ENCODE measurements around the gene OST4. TPM values are rescaled to one million over a fixed set of nuclear protein-coding genes. Genes with fewer than 3 reads are reported as not detected.

The OST4 gene
- total RNA-seq, 3 donors from 2014 or later (not counting 1 experiment from before 2014, with no cell fraction given) = 178 to 207 (median 192) TPM

DNA sequence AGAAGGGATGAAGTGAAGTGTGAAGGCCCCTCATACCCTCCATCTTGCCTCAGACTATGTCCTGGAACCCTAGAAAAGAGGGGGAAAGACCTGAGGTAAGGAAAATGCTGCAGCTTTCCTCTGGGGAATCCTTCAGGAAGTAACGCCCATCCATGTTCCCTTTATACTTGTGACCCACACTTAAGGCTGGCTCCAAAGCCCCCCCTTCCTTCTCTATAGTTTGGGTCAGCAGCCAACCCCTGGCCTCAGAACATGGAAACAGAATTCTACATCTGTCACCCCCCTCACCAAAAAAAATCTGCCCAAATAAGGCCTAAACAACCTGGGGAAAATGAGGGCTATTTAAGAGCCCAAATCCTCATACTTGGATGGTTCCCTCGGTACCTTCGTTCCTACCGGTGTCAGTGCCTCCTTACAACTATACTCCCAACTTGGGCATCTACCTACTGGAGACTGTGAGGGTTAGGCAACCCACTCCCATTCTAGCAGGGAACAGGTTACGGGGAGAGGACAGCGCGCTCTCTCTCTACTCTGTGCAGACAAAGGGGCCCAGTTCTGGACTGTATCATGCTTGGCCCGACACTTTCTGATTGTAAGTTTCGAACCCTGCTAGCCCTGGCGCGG lies 689 bp downstream of the OST4 start:
- no peaks in the 10 kb centered on the region for H3K27me3 ChIP-seq (ENCODE audit: control insufficient read depth, insufficient read depth, low read length)
- H3K36me3 Mint-ChIP-seq = no peaks in the 10 kb centered on the region
- H3K4me3 Mint-ChIP-seq = peak overlapping the region; percentile 97
- TF ChIP-seq, protein P1, sequence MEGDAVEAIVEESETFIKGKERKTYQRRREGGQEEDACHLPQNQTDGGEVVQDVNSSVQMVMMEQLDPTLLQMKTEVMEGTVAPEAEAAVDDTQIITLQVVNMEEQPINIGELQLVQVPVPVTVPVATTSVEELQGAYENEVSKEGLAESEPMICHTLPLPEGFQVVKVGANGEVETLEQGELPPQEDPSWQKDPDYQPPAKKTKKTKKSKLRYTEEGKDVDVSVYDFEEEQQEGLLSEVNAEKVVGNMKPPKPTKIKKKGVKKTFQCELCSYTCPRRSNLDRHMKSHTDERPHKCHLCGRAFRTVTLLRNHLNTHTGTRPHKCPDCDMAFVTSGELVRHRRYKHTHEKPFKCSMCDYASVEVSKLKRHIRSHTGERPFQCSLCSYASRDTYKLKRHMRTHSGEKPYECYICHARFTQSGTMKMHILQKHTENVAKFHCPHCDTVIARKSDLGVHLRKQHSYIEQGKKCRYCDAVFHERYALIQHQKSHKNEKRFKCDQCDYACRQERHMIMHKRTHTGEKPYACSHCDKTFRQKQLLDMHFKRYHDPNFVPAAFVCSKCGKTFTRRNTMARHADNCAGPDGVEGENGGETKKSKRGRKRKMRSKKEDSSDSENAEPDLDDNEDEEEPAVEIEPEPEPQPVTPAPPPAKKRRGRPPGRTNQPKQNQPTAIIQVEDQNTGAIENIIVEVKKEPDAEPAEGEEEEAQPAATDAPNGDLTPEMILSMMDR (IDR thresholded peaks at IDR 0.05) = no peak
- intact Hi-C loops (cut with micrococcal nuclease) = loop anchor here (1.0 kb wide), 3 partner anchors 11 to 19 kb away; partner anchors contain the start of genes AGBL5 and KHK
- ATAC-seq (peak; percentile 2 to 8 (median 6)), DNase-seq (no peak)
- 5% methylated on average over 11 of the region's 11 CpGs for WGBS (ENCODE audit: insufficient coverage)
- no peaks in the 10 kb centered on the region for H3K27me3 Mint-ChIP-seq (ENCODE audit: low read depth in 2 of 2)
- peak overlapping the region; percentile 92 for H3K4me3 ChIP-seq (ENCODE audit: low read length)
- peaks cover 44% of the 10 kb centered on the region for H3K4me1 ChIP-seq (ENCODE audit: control insufficient read depth, insufficient read depth, low read length)
- H3K4me1 Mint-ChIP-seq = peaks cover 50 to 70% of the 10 kb centered on the region in 2 donors
- no peaks in the 10 kb centered on the region for H3K9me3 ChIP-seq (ENCODE audit: control insufficient read depth, insufficient read depth, low read length)
- no peaks in the 10 kb centered on the region for H3K9me3 Mint-ChIP-seq
- H3K36me3 ChIP-seq (ENCODE audit: control insufficient read depth, insufficient read depth, low read length) = peaks cover 20% of the 10 kb centered on the region
- H3K27ac Mint-ChIP-seq = peak overlapping the region; percentile 90 to 93
- H3K27ac ChIP-seq (ENCODE audit: low read length) = peak overlapping the region; percentile 87

DNA sequence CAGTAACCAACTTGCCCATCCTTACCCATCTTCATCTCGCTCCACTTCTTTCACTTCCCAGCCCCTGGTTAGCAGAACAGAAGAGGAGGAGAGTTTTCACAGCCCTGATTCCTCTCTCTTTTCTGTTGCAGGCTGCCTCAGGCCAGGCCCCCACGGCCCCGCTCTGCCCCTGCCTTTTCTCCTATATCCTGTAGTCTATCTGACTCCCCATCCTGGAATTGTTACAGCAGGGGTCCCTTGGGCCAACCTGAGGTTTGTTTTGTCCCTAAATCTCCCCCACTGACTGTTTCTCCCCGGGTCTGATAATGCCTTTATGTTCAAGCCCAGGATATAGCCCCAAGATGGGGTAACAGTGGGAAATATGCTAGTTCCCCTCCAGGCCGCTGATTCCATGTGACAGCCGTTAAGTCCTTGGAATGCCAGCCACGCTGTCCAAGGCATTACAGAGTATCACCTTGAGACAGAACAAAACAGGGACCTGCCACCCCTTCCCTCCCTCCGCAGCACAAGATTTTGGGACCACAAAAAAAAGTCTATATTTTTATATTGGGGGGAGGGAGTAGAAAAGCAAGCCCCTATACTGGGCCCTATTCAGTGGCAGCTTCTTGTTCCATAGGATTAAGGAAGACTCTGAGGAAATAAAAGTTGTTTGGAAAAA lies 1.4 kb downstream of the OST4 start:
- 98% methylated on average over 6 of the region's 8 CpGs for WGBS (ENCODE audit: insufficient coverage)
- no peaks in the 10 kb centered on the region for H3K36me3 Mint-ChIP-seq

DNA sequence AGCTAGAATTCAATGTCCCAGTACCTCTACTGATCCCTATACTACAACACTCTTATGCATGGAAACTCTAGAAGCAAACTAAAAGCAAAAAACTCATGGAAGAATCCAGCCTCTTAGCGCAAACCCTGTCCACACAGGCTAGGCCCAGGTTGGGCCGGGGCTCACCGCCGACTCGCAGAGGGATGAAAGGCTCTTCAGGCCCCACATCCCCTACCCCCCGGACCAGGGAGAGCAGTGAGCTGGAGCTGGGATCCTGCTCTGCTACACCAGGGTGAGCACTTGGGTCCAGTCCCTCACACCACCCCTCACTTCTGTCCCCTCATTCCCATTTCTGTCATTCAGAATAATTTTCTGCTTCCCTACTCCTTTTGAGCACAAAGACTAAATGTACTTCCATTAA lies 2.0 kb downstream of the OST4 start:
- H3K27me3 ChIP-seq (ENCODE audit: control insufficient read depth, insufficient read depth, low read length) = no peaks in the 10 kb centered on the region
- H3K4me1 Mint-ChIP-seq = peaks cover 39 to 65% of the 10 kb centered on the region in 2 donors
- peak overlapping the region; percentile 3 to 90 for H3K27ac Mint-ChIP-seq
- no peak overlapping the region for H3K4me3 Mint-ChIP-seq
- no peak overlapping the region for H3K27ac ChIP-seq (ENCODE audit: low read length)
- WGBS (ENCODE audit: insufficient coverage) = over 99% methylated on average over 6 of the region's 6 CpGs
- no peak overlapping the region for H3K4me3 ChIP-seq (ENCODE audit: low read length)
- H3K9me3 ChIP-seq (ENCODE audit: control insufficient read depth, insufficient read depth, low read length) = no peaks in the 10 kb centered on the region
- DNase-seq (no peak), ATAC-seq (no peak)
- H3K9me3 Mint-ChIP-seq = no peaks in the 10 kb centered on the region
- H3K27me3 Mint-ChIP-seq (ENCODE audit: low read depth in 2 of 2) = no peaks in the 10 kb centered on the region
- TF ChIP-seq, protein P1 (IDR thresholded peaks at IDR 0.05) = no peak
- H3K36me3 Mint-ChIP-seq = no peaks in the 10 kb centered on the region
- intact Hi-C loops (cut with micrococcal nuclease) = no loop called here
- peaks cover 20% of the 10 kb centered on the region for H3K36me3 ChIP-seq (ENCODE audit: control insufficient read depth, insufficient read depth, low read length)
- peaks cover 31% of the 10 kb centered on the region for H3K4me1 ChIP-seq (ENCODE audit: control insufficient read depth, insufficient read depth, low read length)

More for the DNA sequence above, 1.4 kb downstream of the OST4 start:
- Mint-ChIP-seq H3K27me3 (ENCODE audit: low read depth in 2 of 2) (no peaks in the 10 kb centered on the region), H3K9me3 (no peaks in the 10 kb centered on the region), H3K27ac (peak overlapping the region; percentile 90 to 93), H3K4me1 (peaks cover 45 to 71% of the 10 kb centered on the region in 2 donors), H3K4me3 (peak overlapping the region; percentile 97)
- TF ChIP-seq, protein P1 (IDR thresholded peaks at IDR 0.05) = no peak
- Histone ChIP-seq H3K36me3 (ENCODE audit: control insufficient read depth, insufficient read depth, low read length) (peaks cover 20% of the 10 kb centered on the region), H3K27ac (ENCODE audit: low read length) (no peak overlapping the region), H3K4me3 (ENCODE audit: low read length) (no peak overlapping the region), H3K4me1 (ENCODE audit: control insufficient read depth, insufficient read depth, low read length) (peaks cover 38% of the 10 kb centered on the region), H3K9me3 (ENCODE audit: control insufficient read depth, insufficient read depth, low read length) (no peaks in the 10 kb centered on the region), H3K27me3 (ENCODE audit: control insufficient read depth, insufficient read depth, low read length) (no peaks in the 10 kb centered on the region)
- DNase-seq (no peak), ATAC-seq (no peak)
- intact Hi-C loops (cut with micrococcal nuclease) = no loop called here
